Stomach smooth muscle (tissue), 2 donors: ENCODE measurements around the gene RPTOR.
"Not testable (repeated sequence)": the region's sequence is repeated elsewhere in the genome, so short reads cannot be mapped to it uniquely, and the experiment has no call there.

ENCODE experiments used
- H3K27ac ChIP-seq: one replicate; pipeline ENCODE4 v1.7.0; 2013; ENCODE audit warnings: mild to moderate bottlenecking, low read length, inconsistent platforms
- H3K27me3 ChIP-seq, 2 donors: one replicate each; pipeline ENCODE4 v1.7.0; 2013; ENCODE audit warnings: low read length in 2 of 2; ENCODE audit not compliant: insufficient read depth in 2 of 2, control insufficient read depth in 1 of 2
- H3K36me3 ChIP-seq, 2 donors: one replicate each; pipeline ENCODE4 v1.7.0; 2013; ENCODE audit warnings: low read length in 2 of 2; ENCODE audit not compliant: control insufficient read depth in 2 of 2, insufficient read depth in 2 of 2
- H3K4me1 ChIP-seq: one replicate; pipeline ENCODE4 v1.7.0; 2013; ENCODE audit warnings: low read length; ENCODE audit not compliant: control insufficient read depth, insufficient read depth
- H3K4me3 ChIP-seq, 2 donors: one replicate each; pipeline ENCODE4 v1.7.0; 2013; ENCODE audit warnings: low read length in 2 of 2
- H3K9ac ChIP-seq, 2 donors: one replicate each; pipeline ENCODE4 v1.7.0; 2013; ENCODE audit warnings: low read length in 2 of 2, mild to moderate bottlenecking in 1 of 2
- H3K9me3 ChIP-seq, 2 donors: one replicate each; pipeline ENCODE4 v1.7.0; 2013; ENCODE audit warnings: low read length in 2 of 2; ENCODE audit not compliant: control insufficient read depth in 2 of 2
- donor health status: healthy.
- donor health status: Pancreatic carcinoma.

RPTOR gene

DNA sequence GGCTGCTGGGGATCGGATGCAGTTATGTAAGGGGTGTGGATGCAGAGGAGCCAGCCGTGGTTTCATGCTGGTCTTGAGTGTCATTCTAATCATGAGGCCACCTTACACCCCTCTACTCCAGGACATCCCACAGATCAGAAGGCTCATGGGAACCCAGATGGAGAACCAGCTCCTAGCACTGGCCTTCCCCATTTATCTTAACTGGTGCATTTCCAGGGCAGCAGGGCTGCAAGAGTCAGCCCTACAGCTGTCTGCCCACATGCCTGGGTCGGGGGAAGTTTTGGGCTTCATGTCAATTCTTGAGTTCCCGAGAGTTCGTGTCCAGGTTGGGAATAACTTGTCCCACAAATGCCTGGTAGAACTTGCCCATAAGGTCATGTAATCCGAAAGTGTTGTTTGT is 29.1 kb downstream of the RPTOR start:
- Histone ChIP-seq H3K27ac (no peak overlapping the region), H3K4me3 (no peak overlapping the region), H3K9me3 (no peaks in the 10 kb centered on the region), H3K36me3 (no peaks in the 10 kb centered on the region), H3K4me1 (no peaks in the 10 kb centered on the region), H3K27me3 (no peaks in the 10 kb centered on the region), H3K9ac (no peak overlapping the region)

- no peak overlapping the region for H3K9ac ChIP-seq
- H3K4me3 ChIP-seq: no peak overlapping the region
- H3K9me3 ChIP-seq: no peaks in the 10 kb centered on the region
- no peak overlapping the region for H3K27ac ChIP-seq
- H3K4me1 ChIP-seq: no peaks in the 10 kb centered on the region
- no peaks in the 10 kb centered on the region for H3K36me3 ChIP-seq
- no peaks in the 10 kb centered on the region for H3K27me3 ChIP-seq
Measured at GRCh38 chr17:80574496-80574895, 29.9 kb downstream of the RPTOR start.

DNA sequence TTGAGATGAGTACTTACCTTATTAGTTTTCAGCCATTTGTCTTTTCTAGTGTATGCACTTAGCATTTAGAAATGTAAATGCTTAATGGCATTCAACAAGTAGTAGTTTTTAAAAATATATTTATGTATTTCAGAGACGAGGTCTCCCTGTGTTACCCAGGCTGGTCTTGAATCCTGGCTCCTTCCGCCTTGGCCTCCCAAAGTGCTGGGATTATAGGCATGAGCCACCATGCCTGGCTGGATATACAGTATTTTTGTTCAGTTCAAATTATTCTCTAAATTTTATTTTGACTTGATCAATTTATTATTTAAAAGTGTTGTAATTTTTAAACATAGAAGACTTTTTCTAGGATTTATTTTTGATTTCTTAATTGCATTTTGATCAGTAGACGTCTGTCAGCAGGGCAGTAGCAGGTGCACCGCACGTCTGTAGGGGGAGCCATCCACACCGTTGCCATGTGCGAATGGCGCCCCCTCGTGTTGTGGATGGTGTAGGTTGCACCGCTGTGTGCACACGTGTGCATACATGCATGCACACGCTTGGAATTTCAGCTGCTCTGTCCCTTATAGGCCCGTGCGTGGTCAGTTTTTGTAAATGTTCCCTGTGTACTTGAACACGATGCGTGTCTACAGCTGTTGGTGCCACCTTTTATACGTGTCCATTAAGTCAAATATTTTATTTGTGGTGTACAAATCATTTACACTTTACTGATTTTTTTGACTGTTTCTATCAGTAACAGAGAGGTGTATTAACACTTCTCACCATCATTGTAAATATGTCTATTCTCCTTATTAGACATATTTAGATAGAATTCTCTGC is 30.6 kb downstream of the RPTOR start:
- Histone ChIP-seq H3K4me1 (no peaks in the 10 kb centered on the region), H3K9me3 (no peaks in the 10 kb centered on the region), H3K4me3 (no peak overlapping the region), H3K27me3 (no peaks in the 10 kb centered on the region), H3K9ac (no peak overlapping the region), H3K36me3 (no peaks in the 10 kb centered on the region), H3K27ac (no peak overlapping the region)

- peaks cover 0 to 2% of the 10 kb centered on the region in 2 donors for H3K36me3 ChIP-seq
- H3K4me3 ChIP-seq: no peak overlapping the region
- H3K27ac ChIP-seq: no peak overlapping the region
- H3K4me1 ChIP-seq: no peaks in the 10 kb centered on the region
- H3K27me3 ChIP-seq: no peaks in the 10 kb centered on the region
- H3K9ac ChIP-seq: no peak overlapping the region
- H3K9me3 ChIP-seq: no peaks in the 10 kb centered on the region
Measured at GRCh38 chr17:80577876-80578570, 33.4 kb downstream of the RPTOR start.

DNA sequence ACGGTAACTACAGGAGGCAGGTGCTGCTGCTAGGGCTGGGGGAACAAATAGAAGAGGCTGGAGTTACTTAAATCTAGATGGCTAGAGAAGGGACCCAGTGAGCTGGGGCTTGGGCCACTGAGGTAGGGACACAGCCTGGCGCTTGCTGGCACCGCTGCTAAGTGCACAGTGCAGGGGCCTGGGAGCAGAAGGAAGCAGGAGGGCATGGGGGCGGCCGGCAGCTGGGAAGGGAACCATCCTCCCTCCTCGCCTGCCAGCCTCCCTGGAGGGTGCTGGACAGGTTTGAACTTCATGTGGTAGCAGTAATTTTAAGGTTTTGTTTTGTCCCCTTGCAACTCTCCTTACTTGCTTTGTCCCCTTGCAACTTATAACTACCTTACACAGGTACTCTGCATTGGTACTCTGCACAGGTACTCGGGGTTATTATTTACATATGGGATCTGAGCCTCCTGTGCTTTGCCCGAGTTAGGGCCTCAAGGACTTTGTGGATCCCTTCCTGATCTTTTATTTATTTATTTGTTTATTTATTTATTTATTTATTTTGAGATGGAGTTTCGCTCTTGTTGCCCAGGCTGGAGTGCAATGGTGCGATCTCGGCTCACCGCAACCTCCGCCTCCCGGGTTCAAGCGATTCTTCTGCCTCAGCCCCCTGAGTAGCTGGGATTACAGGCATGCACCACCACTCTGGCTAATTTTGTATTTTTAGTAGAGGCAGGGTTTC is 34.2 kb downstream of the RPTOR start:
- not testable (repeated sequence) for H3K9me3 ChIP-seq, H3K4me1 ChIP-seq, H3K36me3 ChIP-seq, H3K27ac ChIP-seq, H3K9ac ChIP-seq, H3K27me3 ChIP-seq, H3K4me3 ChIP-seq

DNA sequence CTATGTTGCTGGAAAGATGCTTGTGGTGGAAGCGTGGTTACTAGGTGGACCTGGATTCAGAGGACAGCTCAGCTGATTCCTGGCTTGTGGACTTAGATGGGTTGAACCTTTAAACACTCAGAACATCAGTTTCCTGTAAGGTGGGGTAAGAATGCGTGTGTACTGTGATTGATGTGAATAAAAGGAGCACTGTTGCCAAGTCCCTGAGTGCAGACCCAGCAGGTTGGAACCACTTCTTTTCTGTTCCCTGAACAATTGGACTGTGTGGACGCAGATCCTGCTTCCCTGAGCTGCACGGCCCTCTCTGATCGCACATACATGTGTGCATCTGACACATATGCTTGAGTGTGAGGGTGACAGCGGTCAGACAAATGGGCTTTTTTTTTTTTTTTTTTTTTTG is 37.5 kb downstream of the RPTOR start:
- Histone ChIP-seq H3K9me3 (no peaks in the 10 kb centered on the region), H3K27ac (no peak overlapping the region), H3K36me3 (peaks cover 0 to 2% of the 10 kb centered on the region in 2 donors), H3K9ac (no peak overlapping the region), H3K27me3 (no peaks in the 10 kb centered on the region), H3K4me1 (no peaks in the 10 kb centered on the region), H3K4me3 (no peak overlapping the region)

DNA sequence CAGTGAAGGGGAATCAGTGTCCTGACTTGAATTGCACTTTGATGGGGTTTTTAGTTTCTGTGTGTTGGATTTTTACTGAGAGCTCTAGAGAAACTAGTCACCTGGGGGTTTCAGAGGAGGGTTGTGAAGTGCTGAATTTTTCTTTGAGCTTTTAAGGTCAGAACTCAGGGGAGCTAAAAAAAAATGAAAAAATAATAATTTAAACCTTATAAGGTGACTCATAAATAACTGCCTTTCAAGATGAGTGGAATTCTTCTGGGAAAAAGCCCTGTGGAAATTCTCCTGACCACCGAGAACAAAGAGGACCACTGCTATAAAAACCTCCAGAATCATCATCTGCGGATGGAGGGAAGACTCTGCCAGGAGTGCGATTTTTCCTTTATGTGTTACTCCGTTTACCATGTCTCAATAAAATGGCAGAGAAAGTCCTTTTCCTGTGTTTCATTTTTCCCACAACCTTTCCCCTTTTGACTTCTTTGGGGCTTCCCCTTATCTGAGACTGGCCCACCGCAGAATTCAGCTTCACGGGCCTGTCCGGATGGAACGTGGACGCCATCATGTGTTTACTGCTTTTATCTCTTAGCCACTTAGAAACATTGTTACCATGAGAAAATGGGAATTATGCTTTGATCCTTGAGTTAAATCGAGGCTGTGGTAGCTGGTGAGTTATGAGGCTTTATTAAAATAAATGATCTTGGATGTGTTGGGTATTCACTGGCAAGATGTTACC is 39.7 kb downstream of the RPTOR start:
- H3K27me3 ChIP-seq: no peaks in the 10 kb centered on the region
- peaks cover 0 to 2% of the 10 kb centered on the region in 2 donors for H3K36me3 ChIP-seq
- no peak overlapping the region for H3K4me3 ChIP-seq
- no peak overlapping the region for H3K9ac ChIP-seq
- no peaks in the 10 kb centered on the region for H3K9me3 ChIP-seq
- no peak overlapping the region for H3K27ac ChIP-seq
- no peaks in the 10 kb centered on the region for H3K4me1 ChIP-seq

GRCh38 chr17:80585890-80586845 is 41.5 kb downstream of the RPTOR start:
- Histone ChIP-seq H3K27me3 (no peaks in the 10 kb centered on the region), H3K9ac (no peak overlapping the region), H3K4me1 (no peaks in the 10 kb centered on the region), H3K9me3 (no peaks in the 10 kb centered on the region), H3K4me3 (no peak overlapping the region), H3K36me3 (peaks cover 0 to 2% of the 10 kb centered on the region in 2 donors), H3K27ac (no peak overlapping the region)

- Histone ChIP-seq H3K9ac (no peak overlapping the region), H3K4me1 (no peaks in the 10 kb centered on the region), H3K36me3 (peaks cover 0 to 2% of the 10 kb centered on the region in 2 donors), H3K27me3 (no peaks in the 10 kb centered on the region), H3K4me3 (no peak overlapping the region), H3K9me3 (no peaks in the 10 kb centered on the region), H3K27ac (no peak overlapping the region)
Measured at GRCh38 chr17:80586846-80587228, 42.2 kb downstream of the RPTOR start.
